T-helper 2 cell (primary cell): Measurements from ENCODE around the gene EPM2A.
"Not testable (repeated sequence)": the region's sequence is repeated elsewhere in the genome, so short reads cannot be mapped to it uniquely, and the experiment has no call there.

Experiments used
- DNase-seq, 5 experiments: peaks; one replicate each; pipeline versions ENCODE4 v3.0.0 to v3.0.0-alpha.2; 2012 to 2022

The EPM2A gene

GRCh38 chr6:145729887-145730286 is 5.4 kb downstream of the EPM2A start:
- no peak for DNase-seq

GRCh38 chr6:145728444-145729385 is 6.6 kb downstream of the EPM2A start:
- no peak for DNase-seq

GRCh38 chr6:145727817-145728388 is 7.4 kb downstream of the EPM2A start:
- DNase-seq: no peak

- no peak for DNase-seq
Measured at GRCh38 chr6:145725570-145725969, 9.8 kb downstream of the EPM2A start.

- no peak for DNase-seq
Measured at GRCh38 chr6:145723646-145724045, 11.7 kb downstream of the EPM2A start.

GRCh38 chr6:145722190-145722589 is 13.1 kb downstream of the EPM2A start:
- DNase-seq: no peak

- no peak for DNase-seq
Measured at GRCh38 chr6:145721144-145721543, 14.2 kb downstream of the EPM2A start.

- DNase-seq: no peak
Measured at GRCh38 chr6:145715426-145715825, 19.9 kb downstream of the EPM2A start.

GRCh38 chr6:145714731-145715130 is 20.6 kb downstream of the EPM2A start:
- DNase-seq: no peak

GRCh38 chr6:145713773-145714172 is 21.5 kb downstream of the EPM2A start:
- DNase-seq: no peak

GRCh38 chr6:145711372-145711771 is 23.9 kb downstream of the EPM2A start:
- DNase-seq: no peak

- no peak for DNase-seq
Measured at GRCh38 chr6:145707397-145707796, 27.9 kb downstream of the EPM2A start.

- no peak for DNase-seq
Measured at GRCh38 chr6:145705561-145705960, 29.8 kb downstream of the EPM2A start.

GRCh38 chr6:145704143-145704781 is 31.1 kb downstream of the EPM2A start:
- DNase-seq: peak in 1 of 5 experiments; percentile 4

- no peak for DNase-seq
Measured at GRCh38 chr6:145699462-145699861, 35.9 kb downstream of the EPM2A start.

- DNase-seq: not testable (repeated sequence)
Measured at GRCh38 chr6:145697401-145697800, 37.9 kb downstream of the EPM2A start.

GRCh38 chr6:145694083-145694737 is 41.1 kb downstream of the EPM2A start:
- DNase-seq: no peak

- DNase-seq: no peak
Measured at GRCh38 chr6:145690969-145691368, 44.4 kb downstream of the EPM2A start.

GRCh38 chr6:145689529-145689928 is 45.8 kb downstream of the EPM2A start:
- no peak for DNase-seq

- DNase-seq: no peak
Measured at GRCh38 chr6:145688493-145688905, 46.8 kb downstream of the EPM2A start.

- DNase-seq: no peak
Measured at GRCh38 chr6:145685932-145686331, 49.4 kb downstream of the EPM2A start.

- DNase-seq: no peak
Measured at GRCh38 chr6:145681965-145682364, 53.4 kb downstream of the EPM2A start.

GRCh38 chr6:145673504-145673903 is 61.8 kb downstream of the EPM2A start:
- no peak for DNase-seq
